OCI-LY1 (cell line): ENCODE results near the gene FRMD4A.

Experiments
- EZH2 ChIP-seq: fragments of 200-600 bp; sonication (generic), shearing (Covaris generic); IDR thresholded peaks from 2 replicates; pipeline ENCODE4 v1.8.0; 2017; ENCODE audit warnings: borderline replicate concordance, mixed run types, mild to moderate bottlenecking, antibody characterized with exemption, low read length, moderate library complexity, mixed read lengths
- TF ChIP-seq, protein P1 (sequence below): fragments of 200-600 bp; sonication (generic), shearing (Covaris generic); IDR thresholded peaks from 2 replicates; pipeline ENCODE4 v1.5.1; 2017; ENCODE audit warnings: mild to moderate bottlenecking, antibody characterized with exemption, low read length, moderate library complexity, mixed read lengths

- TF ChIP-seq, protein P1, sequence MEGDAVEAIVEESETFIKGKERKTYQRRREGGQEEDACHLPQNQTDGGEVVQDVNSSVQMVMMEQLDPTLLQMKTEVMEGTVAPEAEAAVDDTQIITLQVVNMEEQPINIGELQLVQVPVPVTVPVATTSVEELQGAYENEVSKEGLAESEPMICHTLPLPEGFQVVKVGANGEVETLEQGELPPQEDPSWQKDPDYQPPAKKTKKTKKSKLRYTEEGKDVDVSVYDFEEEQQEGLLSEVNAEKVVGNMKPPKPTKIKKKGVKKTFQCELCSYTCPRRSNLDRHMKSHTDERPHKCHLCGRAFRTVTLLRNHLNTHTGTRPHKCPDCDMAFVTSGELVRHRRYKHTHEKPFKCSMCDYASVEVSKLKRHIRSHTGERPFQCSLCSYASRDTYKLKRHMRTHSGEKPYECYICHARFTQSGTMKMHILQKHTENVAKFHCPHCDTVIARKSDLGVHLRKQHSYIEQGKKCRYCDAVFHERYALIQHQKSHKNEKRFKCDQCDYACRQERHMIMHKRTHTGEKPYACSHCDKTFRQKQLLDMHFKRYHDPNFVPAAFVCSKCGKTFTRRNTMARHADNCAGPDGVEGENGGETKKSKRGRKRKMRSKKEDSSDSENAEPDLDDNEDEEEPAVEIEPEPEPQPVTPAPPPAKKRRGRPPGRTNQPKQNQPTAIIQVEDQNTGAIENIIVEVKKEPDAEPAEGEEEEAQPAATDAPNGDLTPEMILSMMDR, result no peak
- no peak for TF ChIP-seq EZH2
Measured at GRCh38 chr10:13891128-13892000, 439.4 kb downstream of the FRMD4A start.
